Measurements from ENCODE around the gene AGBL4.

DNA sequence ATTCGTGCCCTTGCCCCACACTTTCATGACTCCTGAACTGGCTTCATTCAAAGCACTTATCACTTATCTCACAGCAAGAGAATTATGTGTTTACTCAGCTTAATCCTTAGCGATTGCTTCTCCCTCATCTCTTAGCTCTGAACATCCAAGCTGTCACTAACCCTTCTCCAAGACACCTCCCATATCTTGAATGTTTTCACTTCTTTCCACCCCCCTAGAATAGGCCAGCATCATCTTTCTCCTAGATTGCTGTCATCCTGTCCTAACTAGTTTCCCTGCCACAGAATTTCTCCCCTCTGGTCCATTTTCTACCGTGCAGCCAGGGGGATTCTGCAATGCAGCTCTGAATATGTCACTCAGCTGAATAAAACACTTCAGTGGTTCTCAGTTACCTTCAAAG lies 1483.2 kb downstream of the AGBL4 start:
- TF ChIP-seq CTCF (IDR thresholded peaks at IDR 0.05), result no peak
- TF ChIP-seq POLR2A (IDR thresholded peaks at IDR 0.05), result no peak
- no peak for TF ChIP-seq POLR2AphosphoS5 (IDR thresholded peaks at IDR 0.05)

Measured in breast epithelium (tissue), 3 donors.